Skeletal muscle tissue (tissue), 4 donors: ENCODE results near the gene YARS1. TPM values are rescaled to one million over a fixed set of nuclear protein-coding genes. Genes with fewer than 3 reads are reported as not detected.

Experiments used
- H3K27ac ChIP-seq: one replicate; pipeline ENCODE4 v1.7.0; 2013; ENCODE audit warnings: mild to moderate bottlenecking, low read depth, low read length, inconsistent platforms
- H3K27me3 ChIP-seq, 3 donors: one replicate each; pipeline ENCODE4 v1.7.0; 2013; ENCODE audit warnings: low read length in 3 of 3; ENCODE audit not compliant: control insufficient read depth in 3 of 3, insufficient read depth in 3 of 3
- H3K36me3 ChIP-seq, 3 donors: one replicate each; pipeline ENCODE4 v1.7.0; 2013; ENCODE audit warnings: low read length in 3 of 3; ENCODE audit not compliant: control insufficient read depth in 3 of 3, insufficient read depth in 3 of 3
- H3K4me1 ChIP-seq, 3 donors: one replicate each; pipeline ENCODE4 v1.7.0; 2013; ENCODE audit warnings: low read length in 3 of 3, mild to moderate bottlenecking in 3 of 3; ENCODE audit not compliant: control insufficient read depth in 3 of 3, insufficient read depth in 3 of 3
- H3K4me3 ChIP-seq, 3 donors: one replicate each; pipeline ENCODE4 v1.7.0; 2013; ENCODE audit warnings: low read length in 3 of 3
- H3K9ac ChIP-seq, 3 donors: one replicate each; pipeline ENCODE4 v1.7.0; 2013; ENCODE audit warnings: low read length in 3 of 3, mild to moderate bottlenecking in 3 of 3, moderate library complexity in 2 of 3, low read depth in 1 of 3
- H3K9me3 ChIP-seq, 3 donors: one replicate each; pipeline ENCODE4 v1.7.0; 2013; ENCODE audit warnings: low read length in 3 of 3; ENCODE audit not compliant: control insufficient read depth in 3 of 3
- total RNA-seq: library from RNA; depleted of rRNA; stranded (reverse); fragments of >200 nt; gene quantifications from one replicate; pipeline ENCODE4 v1.2.3, GENCODE V29; 2014
- donor health status: Osteomylitis.

The YARS1 gene
- total RNA-seq: 33.9 TPM

- Histone ChIP-seq H3K4me1 (peaks cover 33 to 46% (median 36%) of the 10 kb centered on the region in 3 donors), H3K36me3 (no peaks in the 10 kb centered on the region), H3K4me3 (peak within 1 kb of the TSS; percentile 80 to 96 (median 89)), H3K9ac (peak within 1 kb of the TSS; percentile 93 to 98 (median 98)), H3K27ac (peak within 1 kb of the TSS; percentile 95), H3K9me3 (no peaks in the 10 kb centered on the region), H3K27me3 (no peaks in the 10 kb centered on the region)
These were observed at the start of gene YARS1, which contains the start of gene S100PBP for GRCh38 chr1:32817159-32817814. Gene YARS1 (minus strand): TSS chr1:32817358. CDS start chr1:32817244, 114 bp downstream. Gene S100PBP (plus strand): TSS chr1:32817653. CDS start chr1:32826100, 8,447 bp downstream.

GRCh38 chr1:32865639-32866405, 48.7 kb upstream of the YARS1 start:
- peaks cover 10 to 21% (median 13%) of the 10 kb centered on the region in 3 donors for H3K36me3 ChIP-seq
- H3K9me3 ChIP-seq: no peaks in the 10 kb centered on the region
- no peak overlapping the region for H3K4me3 ChIP-seq
- no peaks in the 10 kb centered on the region for H3K27me3 ChIP-seq
- no peak overlapping the region for H3K9ac ChIP-seq
- peaks cover 47 to 62% (median 52%) of the 10 kb centered on the region in 3 donors for H3K4me1 ChIP-seq
- peak overlapping the region; percentile 39 for H3K27ac ChIP-seq

GRCh38 chr1:32864375-32865019, 47.3 kb upstream of the YARS1 start:
- Histone ChIP-seq H3K9me3 (no peaks in the 10 kb centered on the region), H3K27me3 (no peaks in the 10 kb centered on the region), H3K4me3 (no peak overlapping the region), H3K4me1 (peaks cover 48 to 64% (median 50%) of the 10 kb centered on the region in 3 donors), H3K9ac (peak overlapping the region in 1 of 3 donors; percentile 58), H3K27ac (no peak overlapping the region), H3K36me3 (peaks cover 10 to 21% (median 13%) of the 10 kb centered on the region in 3 donors)

GRCh38 chr1:32863881-32864245, 46.7 kb upstream of the YARS1 start:
- H3K27me3 ChIP-seq: no peaks in the 10 kb centered on the region
- no peak overlapping the region for H3K4me3 ChIP-seq
- H3K27ac ChIP-seq: no peak overlapping the region
- peak overlapping the region in 1 of 3 donors; percentile 18 for H3K9ac ChIP-seq
- peaks cover 46 to 61% (median 48%) of the 10 kb centered on the region in 3 donors for H3K4me1 ChIP-seq
- H3K36me3 ChIP-seq: peaks cover 10 to 22% (median 13%) of the 10 kb centered on the region in 3 donors
- no peaks in the 10 kb centered on the region for H3K9me3 ChIP-seq

GRCh38 chr1:32863218-32863880, 46.2 kb upstream of the YARS1 start:
- Histone ChIP-seq H3K9me3 (no peaks in the 10 kb centered on the region), H3K27me3 (no peaks in the 10 kb centered on the region), H3K4me3 (no peak overlapping the region), H3K27ac (no peak overlapping the region), H3K36me3 (peaks cover 12 to 22% (median 13%) of the 10 kb centered on the region in 3 donors), H3K9ac (peak overlapping the region in 1 of 3 donors; percentile 18), H3K4me1 (peaks cover 46 to 58% (median 48%) of the 10 kb centered on the region in 3 donors)

- Histone ChIP-seq H3K27me3 (no peaks in the 10 kb centered on the region), H3K36me3 (peaks cover 5 to 19% (median 13%) of the 10 kb centered on the region in 3 donors), H3K4me1 (peaks cover 46 to 58% (median 48%) of the 10 kb centered on the region in 3 donors), H3K9me3 (no peaks in the 10 kb centered on the region), H3K9ac (no peak overlapping the region), H3K4me3 (no peak overlapping the region), H3K27ac (no peak overlapping the region)
These were observed 44.9 kb upstream of the YARS1 start for GRCh38 chr1:32861904-32862695.

- Histone ChIP-seq H3K4me1 (peaks cover 38 to 53% (median 46%) of the 10 kb centered on the region in 3 donors), H3K9ac (no peak overlapping the region), H3K27ac (no peak overlapping the region), H3K27me3 (no peaks in the 10 kb centered on the region), H3K36me3 (peaks cover 8 to 29% (median 22%) of the 10 kb centered on the region in 3 donors), H3K9me3 (no peaks in the 10 kb centered on the region), H3K4me3 (no peak overlapping the region)
These were observed 43.4 kb upstream of the YARS1 start for GRCh38 chr1:32860566-32860965.

GRCh38 chr1:32859915-32860314, 42.8 kb upstream of the YARS1 start:
- no peaks in the 10 kb centered on the region for H3K27me3 ChIP-seq
- H3K36me3 ChIP-seq: peaks cover 8 to 34% (median 22%) of the 10 kb centered on the region in 3 donors
- H3K4me3 ChIP-seq: no peak overlapping the region
- peaks cover 37 to 50% (median 43%) of the 10 kb centered on the region in 3 donors for H3K4me1 ChIP-seq
- H3K9ac ChIP-seq: no peak overlapping the region
- no peaks in the 10 kb centered on the region for H3K9me3 ChIP-seq
- H3K27ac ChIP-seq: no peak overlapping the region

GRCh38 chr1:32858791-32859190, 41.6 kb upstream of the YARS1 start:
- Histone ChIP-seq H3K9ac (no peak overlapping the region), H3K27me3 (no peaks in the 10 kb centered on the region), H3K9me3 (no peaks in the 10 kb centered on the region), H3K27ac (no peak overlapping the region), H3K4me3 (no peak overlapping the region), H3K4me1 (peaks cover 26 to 39% (median 32%) of the 10 kb centered on the region in 3 donors), H3K36me3 (peaks cover 11 to 37% (median 28%) of the 10 kb centered on the region in 3 donors)
